Hair follicular keratinocyte (primary cell): Measurements from ENCODE around the gene SH3RF2. TPM values are rescaled to one million over a fixed set of nuclear protein-coding genes. Genes with fewer than 3 reads are reported as not detected.

ENCODE experiments used
- total RNA-seq: library from RNA; depleted of rRNA; stranded (reverse); fragments of >200 nt; gene quantifications from 2 replicates; pipeline ENCODE4 v1.2.3, GENCODE V29; 2015

SH3RF2 gene, protein sequence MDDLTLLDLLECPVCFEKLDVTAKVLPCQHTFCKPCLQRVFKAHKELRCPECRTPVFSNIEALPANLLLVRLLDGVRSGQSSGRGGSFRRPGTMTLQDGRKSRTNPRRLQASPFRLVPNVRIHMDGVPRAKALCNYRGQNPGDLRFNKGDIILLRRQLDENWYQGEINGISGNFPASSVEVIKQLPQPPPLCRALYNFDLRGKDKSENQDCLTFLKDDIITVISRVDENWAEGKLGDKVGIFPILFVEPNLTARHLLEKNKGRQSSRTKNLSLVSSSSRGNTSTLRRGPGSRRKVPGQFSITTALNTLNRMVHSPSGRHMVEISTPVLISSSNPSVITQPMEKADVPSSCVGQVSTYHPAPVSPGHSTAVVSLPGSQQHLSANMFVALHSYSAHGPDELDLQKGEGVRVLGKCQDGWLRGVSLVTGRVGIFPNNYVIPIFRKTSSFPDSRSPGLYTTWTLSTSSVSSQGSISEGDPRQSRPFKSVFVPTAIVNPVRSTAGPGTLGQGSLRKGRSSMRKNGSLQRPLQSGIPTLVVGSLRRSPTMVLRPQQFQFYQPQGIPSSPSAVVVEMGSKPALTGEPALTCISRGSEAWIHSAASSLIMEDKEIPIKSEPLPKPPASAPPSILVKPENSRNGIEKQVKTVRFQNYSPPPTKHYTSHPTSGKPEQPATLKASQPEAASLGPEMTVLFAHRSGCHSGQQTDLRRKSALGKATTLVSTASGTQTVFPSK
- total RNA-seq = 25.8 and 32.2 TPM in 2 replicates

DNA sequence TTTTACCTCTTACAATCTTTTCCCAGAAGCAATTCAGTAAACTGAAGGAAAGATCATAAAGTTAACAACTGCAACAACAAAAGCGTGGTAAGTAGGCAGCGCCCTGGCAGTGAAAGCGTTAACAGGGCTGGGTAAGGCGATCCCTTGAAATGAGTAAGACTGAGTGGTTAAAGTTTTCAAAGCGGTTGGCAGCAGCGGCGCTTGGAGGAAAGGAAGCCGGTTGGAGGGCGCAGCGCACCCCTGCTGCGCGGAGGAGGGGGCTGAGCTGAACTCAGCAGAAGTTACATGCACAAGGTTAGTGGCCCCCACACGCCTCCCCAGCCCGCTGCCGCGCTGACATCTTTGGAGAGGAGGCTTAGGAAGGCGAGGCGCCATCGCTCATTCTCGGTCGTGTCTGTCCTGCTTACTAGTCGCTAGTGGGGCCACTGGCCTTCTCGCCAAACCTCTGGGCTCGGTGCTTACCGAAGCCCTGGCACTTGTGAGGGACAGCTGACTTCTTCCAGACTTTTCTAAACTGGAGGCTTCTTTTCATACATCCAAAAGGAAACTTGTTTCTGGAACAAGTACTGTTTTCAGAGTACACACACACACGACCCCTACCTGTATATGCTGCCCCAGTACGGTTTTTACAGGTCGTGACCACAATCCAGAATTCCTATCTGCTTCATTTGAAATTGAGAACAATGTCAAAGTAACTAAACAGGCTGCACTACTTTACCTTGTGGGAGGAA lies at the start of gene SH3RF2:
Gene SH3RF2, plus strand, starts transcription at position 178 of the 731 bp plus-strand sequence. CDS start 1,351 bp downstream, outside the sequence.

GRCh38 chr5:146105477-146105876 lies 169.1 kb downstream of the SH3RF2 start, which contains the start of gene PLAC8L1:
Gene PLAC8L1 (minus strand): TSS chr5:146105577. CDS start chr5:146104311, 1,266 bp downstream.

Other genes with a start within 250 kb of the SH3RF2 start
- 6.5 and 6.6 TPM in 2 replicates for gene PRELID2, start 101.2 kb upstream of the SH3RF2 start, total RNA-seq
- gene GRXCR2, start 63.6 kb upstream of the SH3RF2 start, total RNA-seq = not detected in 2 replicates
- 0.23 TPM in 1 of 2 replicates, not detected in the other for gene PLAC8L1, start 169.0 kb downstream of the SH3RF2 start, total RNA-seq
- 68.7 and 76.3 TPM in 2 replicates for gene LARS1, start 246.1 kb downstream of the SH3RF2 start, total RNA-seq